GM12875 (cell line): ENCODE data around the gene NAALADL2.

Experiments used
- H3K4me3 ChIP-seq: one replicate; pipeline ENCODE4 v1.5.1; 2011; ENCODE audit warnings: low read depth, low read length, control low read depth
- CTCF ChIP-seq: IDR thresholded peaks from 2 replicates; pipeline ENCODE4 v1.5.1; 2011; ENCODE audit warnings: low read depth, mild to moderate bottlenecking, control low read depth, inconsistent platforms, low read length, moderate library complexity, borderline replicate concordance; ENCODE audit not compliant: insufficient read depth

NAALADL2 gene

GRCh38 chr3:175207361-175207760, 348.2 kb downstream of the NAALADL2 start:
- H3K4me3 ChIP-seq = no peak overlapping the region
- no peak for TF ChIP-seq CTCF

- no peak overlapping the region for H3K4me3 ChIP-seq
- TF ChIP-seq CTCF = no peak
These were observed 349.2 kb downstream of the NAALADL2 start for GRCh38 chr3:175208326-175208725.

GRCh38 chr3:175211466-175211865, 352.3 kb downstream of the NAALADL2 start:
- TF ChIP-seq CTCF = no peak

GRCh38 chr3:175212896-175213295, 353.8 kb downstream of the NAALADL2 start:
- no peak for TF ChIP-seq CTCF
- no peak overlapping the region for H3K4me3 ChIP-seq

More at GRCh38 chr3:175211466-175211865, 352.3 kb downstream of the NAALADL2 start:
- no peak overlapping the region for H3K4me3 ChIP-seq

GRCh38 chr3:175214216-175214615, 355.1 kb downstream of the NAALADL2 start:
- no peak overlapping the region for H3K4me3 ChIP-seq
- no peak for TF ChIP-seq CTCF

GRCh38 chr3:175215833-175216232, 356.7 kb downstream of the NAALADL2 start:
- H3K4me3 ChIP-seq = no peak overlapping the region
- TF ChIP-seq CTCF = no peak

- H3K4me3 ChIP-seq = no peak overlapping the region
- TF ChIP-seq CTCF = no peak
These were observed 363.2 kb downstream of the NAALADL2 start for GRCh38 chr3:175222356-175222755.
